SK-N-SH (cell line): Measurements from ENCODE around the gene FBXO34. TPM values are rescaled to one million over a fixed set of nuclear protein-coding genes. Genes with fewer than 3 reads are reported as not detected.
"Not testable (repeated sequence)": the region's sequence is repeated elsewhere in the genome, so short reads cannot be mapped to it uniquely, and the experiment has no call there.

ENCODE experiments used
- CTCF ChIA-PET: fragments of 300-600, 350-600 bp; formaldehyde crosslinking; extraction: SDS; loops from one replicate; lab custom pipeline; 2021; lab: Yijun Ruan, JAX
- POLR2A ChIA-PET: fragments of 350-600 bp; sonication (Branson Sonifier 250); formaldehyde crosslinking; extraction: SDS; loops from one replicate; lab custom pipeline; 2020; ENCODE audit warnings: antibody characterized with exemption, inconsistent platforms; lab: Yijun Ruan, JAX
- DNase-seq: peaks from one replicate; pipeline ENCODE4 v3.0.0; 2012
- H2AFZ ChIP-seq: fragments of 200-600 bp; sonication (generic); 2 replicates; pipeline ENCODE4 v1.8.1; 2016; ENCODE audit warnings: antibody characterized with exemption, mild to moderate bottlenecking, low read depth
- H3F3A ChIP-seq: fragments of 200-600 bp; sonication (generic); replicated peaks from 2 replicates; pipeline ENCODE3; 2016; ENCODE audit warnings: antibody characterized with exemption, mild to moderate bottlenecking; ENCODE audit not compliant: insufficient read depth
- H3K27ac ChIP-seq, 2 experiments: fragments of 200-500 bp in 1 of 2; fragments of 200-600 bp in 1 of 2; sonication (Bioruptor generic) in 1 of 2; sonication (generic), shearing (Covaris generic) in 1 of 2; 2 replicates each; pipeline versions ENCODE4 v1.5.1 to v1.6.1; 2014 to 2016; ENCODE audit warnings: low read depth in 2 of 2, inconsistent platforms in 1 of 2, low read length in 1 of 2, mild to moderate bottlenecking in 1 of 2, mixed read lengths in 1 of 2
- H3K27me3 ChIP-seq: fragments of 200-600 bp; sonication (generic), shearing (Covaris generic); 2 replicates; pipeline ENCODE4 v1.6.1; 2016; ENCODE audit warnings: mixed run types; ENCODE audit not compliant: insufficient read depth
- H3K36me3 ChIP-seq, 2 experiments: fragments of 200-500 bp in 1 of 2; fragments of 200-600 bp in 1 of 2; sonication (Bioruptor generic) in 1 of 2; sonication (generic) in 1 of 2; replicated peaks in 1 of 2; 2 replicates each; pipeline versions ENCODE3 to v1.5.1; 2014 to 2016; ENCODE audit warnings: low read length in 1 of 2, mild to moderate bottlenecking in 1 of 2; ENCODE audit not compliant: insufficient read depth in 2 of 2, control insufficient read depth in 1 of 2
- H3K4me1 ChIP-seq, 2 experiments: fragments of 200-500 bp in 1 of 2; fragments of 200-600 bp in 1 of 2; sonication (Bioruptor generic) in 1 of 2; sonication (generic), shearing (Covaris generic) in 1 of 2; 2 replicates each; pipeline versions ENCODE4 v1.5.1 to v1.6.1; 2014 to 2016; ENCODE audit warnings: low read depth in 1 of 2, low read length in 1 of 2, mixed run types in 1 of 2; ENCODE audit not compliant: insufficient read depth in 2 of 2, control insufficient read depth in 1 of 2
- H3K4me2 ChIP-seq: fragments of 200-600 bp; sonication (generic), shearing (Covaris generic); 2 replicates; pipeline ENCODE4 v1.6.1; 2017; ENCODE audit warnings: mixed run types
- H3K4me3 ChIP-seq, 2 experiments: fragments of 200-500 bp in 1 of 2; fragments of 200-600 bp in 1 of 2; sonication (Bioruptor generic) in 1 of 2; sonication (generic), shearing (Covaris generic) in 1 of 2; 2 replicates each; pipeline versions ENCODE4 v1.5.1 to v1.8.1; 2014 to 2016; ENCODE audit warnings: low read depth in 2 of 2, inconsistent platforms in 1 of 2, low read length in 1 of 2, mild to moderate bottlenecking in 1 of 2, mixed read lengths in 1 of 2, moderate library complexity in 1 of 2
- H3K79me2 ChIP-seq: fragments of 200-600 bp; sonication (generic); 2 replicates; pipeline ENCODE4 v1.8.1; 2017; ENCODE audit warnings: mild to moderate bottlenecking; ENCODE audit not compliant: insufficient read depth
- H3K9ac ChIP-seq: fragments of 200-600 bp; sonication (generic); 2 replicates; pipeline ENCODE4 v1.6.1; 2017; ENCODE audit warnings: mixed run types
- H3K9me2 ChIP-seq: fragments of 200-600 bp; sonication (generic); 2 replicates; pipeline ENCODE4 v1.6.1; 2017; ENCODE audit warnings: mixed run types
- H3K9me3 ChIP-seq: fragments of 200-600 bp; sonication (generic); 2 replicates; pipeline ENCODE4 v1.6.1; 2017; ENCODE audit warnings: mixed run types, mild to moderate bottlenecking, moderate library complexity
- H4K20me1 ChIP-seq: fragments of 200-600 bp; sonication (generic); 2 replicates; pipeline ENCODE4 v1.6.1; 2017; ENCODE audit warnings: mild to moderate bottlenecking, mixed run types; ENCODE audit not compliant: insufficient read depth
- CTCF ChIP-seq: fragments of 200-600 bp; sonication (generic); IDR thresholded peaks from 2 replicates; pipeline ENCODE4 v1.6.1; 2017; ENCODE audit warnings: antibody characterized with exemption, mild to moderate bottlenecking, moderate library complexity
- EZH2phosphoT487 ChIP-seq: fragments of 200-600 bp; sonication (generic); IDR thresholded peaks from 2 replicates; pipeline ENCODE4 v1.6.1; 2017; ENCODE audit warnings: low read depth, mixed run types, mild to moderate bottlenecking, antibody characterized with exemption, moderate library complexity, borderline replicate concordance
- FOSL2 ChIP-seq: IDR thresholded peaks from 2 replicates; pipeline ENCODE4 v1.4.0; 2012; ENCODE audit warnings: low read depth, mild to moderate bottlenecking, moderate library complexity, borderline replicate concordance
- FOXM1 ChIP-seq: IDR thresholded peaks from 2 replicates; pipeline ENCODE4 v1.4.0; 2012; ENCODE audit warnings: low read depth, mild to moderate bottlenecking
- GABPA ChIP-seq: IDR thresholded peaks from 2 replicates; pipeline ENCODE4 v1.4.0; 2012; ENCODE audit warnings: low read depth, mild to moderate bottlenecking
- MAX ChIP-seq: IDR thresholded peaks from 2 replicates; pipeline ENCODE4 v1.4.0; 2012; ENCODE audit warnings: low read depth
- MXI1 ChIP-seq: IDR thresholded peaks from 2 replicates; pipeline ENCODE4 v1.6.1; 2012; ENCODE audit warnings: mild to moderate bottlenecking, low read depth, low read length, improper control_type of control experiment
- PBX3 ChIP-seq: IDR thresholded peaks from 2 replicates; pipeline ENCODE4; 2012
- RAD21 ChIP-seq: IDR thresholded peaks from 2 replicates; pipeline ENCODE4 v1.6.1; 2012; ENCODE audit warnings: mild to moderate bottlenecking, low read length
- TCF12 ChIP-seq: IDR thresholded peaks from 2 replicates; pipeline ENCODE4 v1.4.0; 2012
- YY1 ChIP-seq: IDR thresholded peaks from 2 replicates; pipeline ENCODE4 v1.4.0; 2012; ENCODE audit warnings: low read depth, mild to moderate bottlenecking
- WGBS: methylation state at CpG from one replicate; pipeline ENCODE4 v1.1.6; 2017; ENCODE audit warnings: low lambda C conversion rate; 5-methylcytosine and 5-hydroxymethylcytosine counted together
- polyA plus RNA-seq, 3 experiments: library from polyadenylated mRNA; depleted of rRNA; stranded (reverse); fragments of >200 nt; gene quantifications; 2 replicates each; pipeline ENCODE4 v1.2.3, GENCODE V29; 2012

FBXO34 gene
- polyA plus RNA-seq, 1 of the 3 experiments (the other 2 are of a cell fraction) = 10.0 TPM

- peaks cover 55% of the 10 kb centered on the region for H3K79me2 ChIP-seq
Measured at GRCh38 chr14:55309761-55310365, 38.6 kb downstream of the FBXO34 start.

GRCh38 chr14:55312379-55313030, 41.3 kb downstream of the FBXO34 start:
- H4K20me1 ChIP-seq, H3K9me2 ChIP-seq, CTCF ChIA-PET, H3K27me3 ChIP-seq, DNase-seq, H2AFZ ChIP-seq, H3F3A ChIP-seq, H3K4me3 ChIP-seq, H3K9ac ChIP-seq, POLR2A ChIA-PET, H3K27ac ChIP-seq, H3K4me2 ChIP-seq: not testable (repeated sequence)
- Histone ChIP-seq H3K9me3 (peaks cover 11% of the 10 kb centered on the region; the same call in 1 of the 2 replicates), H3K79me2 (peaks cover 36% of the 10 kb centered on the region), H3K36me3 (peaks cover 6 to 22% of the 10 kb centered on the region in 2 experiments), H3K4me1 (peaks cover 3 to 10% of the 10 kb centered on the region in 2 experiments; a peak in 3 of 4 replicates)
- WGBS = 100% methylated on average over 3 of the region's 5 CpGs

More at GRCh38 chr14:55309761-55310365, 38.6 kb downstream of the FBXO34 start:
- Histone ChIP-seq H4K20me1 (0 out of 2 replicates have a peak, but pooled peaks cover 3% of the 10 kb centered on the region), H3K9me2 (no peaks in the 10 kb centered on the region), H3K9me3 (0 out of 2 replicates have a peak, but pooled peaks cover 2% of the 10 kb centered on the region), H3K27me3 (no peaks in the 10 kb centered on the region), H3K27ac (0 out of 4 replicates have a peak overlapping the region, but pooled peaks of 1 of the 2 experiments have one; percentile 0), H3K36me3 (peaks cover 0 to 8% of the 10 kb centered on the region in 2 experiments), H3F3A (no peaks in the 10 kb centered on the region), H3K4me2 (no peak overlapping the region), H2AFZ (no peak overlapping the region), H3K4me3 (no peak overlapping the region), H3K4me1 (peaks cover 2 to 10% of the 10 kb centered on the region in 2 experiments; a peak in 3 of 4 replicates), H3K9ac (no peak overlapping the region)
- WGBS = 77% methylated on average over 1 of the region's 1 CpG
- ChIA-PET POLR2A (no interaction called here), CTCF (interaction anchor here (0.5 to 1.9 kb wide), 2 partner anchors 45 to 818 kb away, joined by 3 to 12 read pairs; no protein-coding TSS in a partner anchor)
- no peak for TF ChIP-seq CTCF
- DNase-seq = no peak

- 93% methylated on average over 5 of the region's 5 CpGs for WGBS
- Histone ChIP-seq H2AFZ (no peak overlapping the region), H3K4me1 (peaks cover 5 to 10% of the 10 kb centered on the region in 2 experiments; a peak in 3 of 4 replicates), H4K20me1 (no peaks in the 10 kb centered on the region), H3F3A (no peaks in the 10 kb centered on the region), H3K4me3 (no peak overlapping the region), H3K79me2 (peaks cover 27% of the 10 kb centered on the region; the same call in 1 of the 2 replicates), H3K9ac (no peak overlapping the region), H3K27ac (no peak overlapping the region), H3K36me3 (peaks cover 6 to 26% of the 10 kb centered on the region in 2 experiments), H3K4me2 (no peak overlapping the region), H3K27me3 (no peaks in the 10 kb centered on the region), H3K9me3 (peaks cover 11% of the 10 kb centered on the region; the same call in 1 of the 2 replicates), H3K9me2 (no peaks in the 10 kb centered on the region)
- no peak for DNase-seq
- ChIA-PET POLR2A (no interaction called here), CTCF (no interaction called here)
- TF ChIP-seq YY1 = no peak
- no peak for TF ChIP-seq PBX3
- no peak for TF ChIP-seq MAX
- no peak for TF ChIP-seq FOSL2
- no peak for TF ChIP-seq CTCF
- no peak for TF ChIP-seq TCF12
- TF ChIP-seq FOXM1 = no peak
- no peak for TF ChIP-seq EZH2phosphoT487
- TF ChIP-seq MXI1 = no peak
- TF ChIP-seq GABPA = no peak
- no peak for TF ChIP-seq RAD21
Measured at GRCh38 chr14:55313480-55313879, 42.3 kb downstream of the FBXO34 start.
